ENCODE measurements around the gene KCNK3.

DNA sequence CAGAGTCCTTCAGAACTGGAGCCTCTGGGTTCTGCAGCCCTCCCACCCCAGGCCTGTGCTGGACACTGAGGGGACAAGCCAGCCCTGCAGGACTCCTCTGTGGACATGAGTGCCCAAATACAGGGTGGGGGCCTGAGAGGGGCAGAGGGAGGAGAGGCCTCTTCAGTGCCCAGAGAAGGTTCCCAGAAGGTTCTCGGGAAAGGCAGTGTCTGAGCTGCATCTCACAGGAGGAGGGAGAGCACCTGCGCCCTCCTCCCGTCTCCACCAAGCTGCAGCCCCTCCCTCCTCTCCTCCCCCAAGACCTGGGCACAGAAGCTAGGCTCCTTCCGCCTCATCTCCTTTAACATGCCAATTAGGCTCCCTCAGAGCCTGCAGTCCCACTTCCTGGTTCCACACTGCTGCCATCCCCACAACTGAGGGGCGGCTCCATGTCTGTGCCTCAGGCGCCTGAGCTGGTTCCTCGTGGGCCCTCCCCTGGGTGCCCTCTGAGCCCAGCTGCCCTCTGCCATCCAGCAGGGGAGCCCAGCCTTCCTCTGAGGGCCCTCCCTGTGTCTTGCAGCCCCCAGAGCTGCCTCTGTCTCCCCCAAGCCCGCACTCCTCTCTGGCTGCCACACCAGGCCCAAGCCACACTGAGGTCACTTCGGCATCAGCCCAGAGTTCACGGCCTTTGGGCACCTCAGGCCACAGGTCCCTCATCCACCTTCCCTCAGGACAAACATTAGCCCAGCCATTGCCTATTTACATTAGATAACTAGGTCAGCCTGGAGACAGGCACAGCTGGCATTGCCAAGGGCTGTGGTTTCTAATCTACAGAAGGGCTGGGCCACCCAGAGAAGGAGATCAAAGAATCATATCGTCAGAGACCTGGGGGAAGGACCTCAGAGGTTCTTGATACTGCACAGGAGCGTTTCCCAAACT is 28.9 kb downstream of the KCNK3 start:
- TF ChIP-seq, protein P1, sequence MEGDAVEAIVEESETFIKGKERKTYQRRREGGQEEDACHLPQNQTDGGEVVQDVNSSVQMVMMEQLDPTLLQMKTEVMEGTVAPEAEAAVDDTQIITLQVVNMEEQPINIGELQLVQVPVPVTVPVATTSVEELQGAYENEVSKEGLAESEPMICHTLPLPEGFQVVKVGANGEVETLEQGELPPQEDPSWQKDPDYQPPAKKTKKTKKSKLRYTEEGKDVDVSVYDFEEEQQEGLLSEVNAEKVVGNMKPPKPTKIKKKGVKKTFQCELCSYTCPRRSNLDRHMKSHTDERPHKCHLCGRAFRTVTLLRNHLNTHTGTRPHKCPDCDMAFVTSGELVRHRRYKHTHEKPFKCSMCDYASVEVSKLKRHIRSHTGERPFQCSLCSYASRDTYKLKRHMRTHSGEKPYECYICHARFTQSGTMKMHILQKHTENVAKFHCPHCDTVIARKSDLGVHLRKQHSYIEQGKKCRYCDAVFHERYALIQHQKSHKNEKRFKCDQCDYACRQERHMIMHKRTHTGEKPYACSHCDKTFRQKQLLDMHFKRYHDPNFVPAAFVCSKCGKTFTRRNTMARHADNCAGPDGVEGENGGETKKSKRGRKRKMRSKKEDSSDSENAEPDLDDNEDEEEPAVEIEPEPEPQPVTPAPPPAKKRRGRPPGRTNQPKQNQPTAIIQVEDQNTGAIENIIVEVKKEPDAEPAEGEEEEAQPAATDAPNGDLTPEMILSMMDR (conservative IDR thresholded peaks at IDR 0.05; ENCODE audit: low read length), result no peak
- no peak for TF ChIP-seq EZH2phosphoT487 (IDR thresholded peaks at IDR 0.05; ENCODE audit: borderline replicate concordance, low read depth, low read length)
